HG03521 (cell line): ENCODE measurements around the gene MAP1S.

Experiments used
- ATAC-seq: cut with Tn5 transposase; IDR thresholded peaks from one replicate; pipeline ENCODE4 v1.9.1; 2021; ENCODE audit warnings: mild to moderate bottlenecking, moderate library complexity; ENCODE audit not compliant: unreplicated experiment

Gene MAP1S

GRCh38 chr19:17727843-17728242, 8.6 kb downstream of the MAP1S start:
- no peak for ATAC-seq

DNA sequence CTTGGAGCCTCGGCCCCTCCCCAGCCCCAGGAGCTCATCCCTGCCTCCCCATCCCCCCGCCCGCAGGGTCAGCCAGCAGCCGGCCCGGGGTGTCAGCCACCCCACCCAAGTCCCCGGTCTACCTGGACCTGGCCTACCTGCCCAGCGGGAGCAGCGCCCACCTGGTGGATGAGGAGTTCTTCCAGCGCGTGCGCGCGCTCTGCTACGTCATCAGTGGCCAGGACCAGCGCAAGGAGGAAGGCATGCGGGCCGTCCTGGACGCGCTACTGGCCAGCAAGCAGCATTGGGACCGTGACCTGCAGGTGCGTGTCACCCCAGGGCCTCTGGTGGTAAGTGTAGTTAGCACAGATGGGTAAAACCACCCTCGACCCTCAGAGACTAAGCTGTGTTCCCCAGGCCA, 13.8 kb downstream of the MAP1S start:
- no peak for ATAC-seq

DNA sequence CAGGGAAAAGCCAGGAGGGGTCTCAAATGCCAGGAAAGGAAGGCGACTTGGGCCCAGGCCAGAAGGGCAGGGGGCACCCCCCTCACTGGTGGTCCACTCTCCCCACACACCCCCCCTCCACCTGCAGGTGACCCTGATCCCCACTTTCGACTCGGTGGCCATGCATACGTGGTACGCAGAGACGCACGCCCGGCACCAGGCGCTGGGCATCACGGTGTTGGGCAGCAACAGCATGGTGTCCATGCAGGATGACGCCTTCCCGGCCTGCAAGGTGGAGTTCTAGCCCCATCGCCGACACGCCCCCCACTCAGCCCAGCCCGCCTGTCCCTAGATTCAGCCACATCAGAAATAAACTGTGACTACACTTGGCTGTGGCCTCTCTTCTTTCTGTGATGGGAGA, 14.9 kb downstream of the MAP1S start:
- ATAC-seq: no peak

DNA sequence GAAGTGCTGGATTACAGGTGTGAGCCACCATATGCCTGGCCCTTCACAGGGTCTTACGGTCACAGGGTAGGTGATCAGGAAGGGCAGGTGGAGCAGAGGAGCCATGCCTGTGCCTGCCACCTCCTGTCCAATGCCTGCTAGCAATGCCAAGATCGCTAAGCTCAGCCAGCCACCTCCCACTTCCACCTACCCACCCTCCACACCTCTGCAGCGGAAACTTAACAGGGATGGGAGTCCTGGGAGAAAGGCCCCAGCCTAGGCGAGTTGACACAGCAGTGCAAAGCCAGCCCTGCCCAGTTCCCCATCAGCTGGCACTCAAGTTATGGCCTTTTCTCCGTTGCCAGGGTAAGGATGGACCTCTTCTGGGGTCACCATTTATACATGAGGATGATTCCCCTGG, 16.1 kb downstream of the MAP1S start:
- no peak for ATAC-seq

- ATAC-seq: no peak
These were observed 18.4 kb downstream of the MAP1S start for GRCh38 chr19:17737690-17738153.

DNA sequence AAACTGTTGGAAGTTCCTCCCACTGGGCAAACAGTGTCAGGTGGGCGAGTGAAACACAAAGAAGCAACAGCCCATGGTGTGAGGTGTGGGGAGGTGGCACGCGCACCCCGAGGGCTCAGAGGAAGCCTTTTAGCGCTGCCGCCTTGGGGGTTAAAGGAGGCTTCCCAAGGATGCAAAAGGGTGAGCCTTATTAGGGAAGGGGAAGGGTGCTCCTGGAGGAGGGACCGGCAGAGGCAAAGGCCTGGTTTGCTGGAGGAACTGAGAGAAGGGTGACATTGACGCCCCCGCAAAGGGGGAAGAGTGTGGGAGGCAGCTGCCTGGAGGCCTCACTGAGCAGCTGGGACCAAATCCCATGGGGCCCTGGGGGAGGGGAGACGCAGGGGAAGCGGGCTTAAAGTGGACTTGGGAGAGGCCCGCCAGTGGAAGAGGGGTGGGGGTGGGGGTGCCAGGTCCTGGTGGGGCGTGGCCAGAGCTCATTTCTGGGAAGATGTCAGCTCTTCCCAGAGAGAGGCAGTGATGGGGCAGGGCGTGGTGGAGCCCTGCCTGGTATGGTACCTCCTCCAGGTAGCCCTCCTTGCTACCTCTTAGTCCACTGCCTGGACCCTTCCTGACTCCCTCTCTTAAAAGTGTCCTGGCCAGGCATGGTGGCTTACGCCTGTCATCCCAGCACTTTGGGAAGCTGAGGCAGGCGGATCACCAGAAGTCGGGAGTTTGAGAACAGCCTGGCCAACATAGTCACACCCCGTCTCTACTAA, 20.0 kb downstream of the MAP1S start:
- no peak for ATAC-seq

- ATAC-seq: no peak
These were observed 22.2 kb downstream of the MAP1S start for GRCh38 chr19:17741456-17741855.

GRCh38 chr19:17743874-17744580, 24.7 kb downstream of the MAP1S start:
- ATAC-seq: no peak

GRCh38 chr19:17747205-17748098, 28.2 kb downstream of the MAP1S start:
- peak; percentile 77 for ATAC-seq

GRCh38 chr19:17748884-17749638, 29.8 kb downstream of the MAP1S start:
- no peak for ATAC-seq

DNA sequence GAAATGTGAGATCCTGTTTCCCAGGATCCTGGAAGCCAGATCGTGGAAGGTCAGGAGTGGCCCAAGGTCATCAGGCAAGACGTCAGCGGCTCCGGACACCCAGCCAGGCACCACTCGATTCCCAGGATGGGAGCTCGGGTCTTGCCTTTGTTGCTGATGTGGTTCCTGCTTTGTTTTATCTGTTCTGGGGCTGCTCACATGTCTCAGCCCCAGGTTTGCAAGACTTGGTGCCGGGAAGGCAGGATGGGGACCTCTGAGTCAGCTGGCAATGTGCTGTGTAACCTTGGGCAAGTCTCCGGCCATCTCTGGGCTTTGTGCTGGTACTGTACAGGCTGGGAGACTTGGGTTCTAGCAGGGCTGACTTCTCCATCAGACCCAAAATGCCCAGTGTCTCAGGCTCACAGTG, 30.6 kb downstream of the MAP1S start:
- no peak for ATAC-seq

- peak; percentile 39 for ATAC-seq
These were observed 32.0 kb downstream of the MAP1S start, which contains the start of gene FCHO1 for GRCh38 chr19:17751103-17751911. Gene FCHO1, plus strand, starts transcription at chr19:17751477. Its CDS starts 3,688 bp downstream, at chr19:17755165.

- ATAC-seq: no peak
These were observed 32.6 kb downstream of the MAP1S start for GRCh38 chr19:17751912-17752273.

DNA sequence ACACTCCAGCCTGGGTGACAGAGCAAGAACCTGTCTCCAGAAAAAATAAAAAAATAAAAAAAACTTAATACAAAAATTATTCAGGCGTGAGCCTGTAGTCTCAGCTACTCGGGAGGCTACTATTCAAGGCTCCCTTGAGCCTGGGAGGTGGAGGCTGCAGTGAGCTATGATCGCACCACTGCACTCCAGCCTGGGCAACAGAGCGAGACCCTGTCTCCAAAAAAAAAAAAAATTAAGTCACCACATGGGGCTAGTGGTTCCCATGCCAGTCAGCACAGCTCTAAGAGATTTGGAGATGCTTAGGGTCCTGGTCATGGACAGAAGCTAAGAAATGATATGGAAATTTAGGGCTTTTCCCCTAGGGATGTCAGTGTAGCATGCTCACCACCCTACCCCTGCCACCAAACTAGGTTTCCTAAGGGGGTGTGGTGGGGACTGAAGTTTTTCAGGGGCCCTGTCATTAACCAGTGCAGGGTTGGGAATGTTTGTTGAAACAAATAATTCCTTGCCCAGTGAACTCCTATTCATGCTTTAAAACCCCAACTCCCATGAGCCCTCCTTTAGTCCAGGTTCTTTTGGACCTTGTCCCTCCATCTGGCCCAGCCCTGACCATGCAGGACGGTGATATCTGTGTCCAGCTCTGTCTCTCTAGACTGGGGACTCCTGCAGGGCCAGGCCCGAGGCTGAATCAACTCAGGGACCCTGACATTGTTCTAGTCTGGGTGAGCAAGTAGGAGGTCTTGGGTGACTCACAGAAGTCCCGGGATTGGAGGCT, 33.8 kb downstream of the MAP1S start:
- no peak for ATAC-seq

GRCh38 chr19:17753976-17754375, 34.7 kb downstream of the MAP1S start:
- no peak for ATAC-seq

GRCh38 chr19:17754634-17755442, 35.6 kb downstream of the MAP1S start:
- peak; percentile 44 for ATAC-seq

DNA sequence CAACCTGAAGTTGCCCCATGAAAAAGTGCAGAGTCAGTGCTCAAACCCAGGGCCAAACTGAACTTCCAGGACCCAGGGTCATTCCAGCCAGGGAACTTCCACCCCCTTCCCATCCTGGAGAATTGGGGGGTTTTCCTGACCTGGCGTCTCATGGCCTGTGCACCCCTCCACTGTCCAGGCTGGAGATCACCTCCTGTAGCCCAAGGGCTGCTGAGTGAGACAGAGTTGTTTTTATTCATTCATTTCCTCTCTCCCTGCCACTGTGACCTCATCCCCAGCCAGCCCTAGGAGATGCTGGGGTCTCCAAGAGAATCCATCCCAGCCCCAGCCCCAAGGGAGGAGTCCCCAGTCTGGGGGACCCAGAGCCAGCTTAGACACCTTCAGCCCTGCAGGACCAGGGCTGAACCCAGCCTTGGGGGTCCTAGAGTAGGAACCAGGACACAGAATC, 36.2 kb downstream of the MAP1S start:
- no peak for ATAC-seq
